Gastrocnemius medialis (tissue), 4 donors: ENCODE measurements around the gene ERC1. TPM values are rescaled to one million over a fixed set of nuclear protein-coding genes. Genes with fewer than 3 reads are reported as not detected.

Experiments
- ATAC-seq, 2 donors: fragments of 150-250 bp; one replicate each; pipeline ENCODE4 v1.9.1; 2016
- DNase-seq, 2 donors: peaks; one replicate each; pipeline ENCODE4 v3.0.0-alpha.2; 2019
- H3K27ac ChIP-seq, 4 donors: fragments of 200-600 bp; sonication (generic); 1 replicate in 1 of 4; 2 replicates in 3 of 4; pipeline ENCODE4 v1.5.1; 2016 to 2018; ENCODE audit warnings: mild to moderate bottlenecking in 2 of 4, moderate library complexity in 1 of 4
- H3K27me3 ChIP-seq, 3 donors: fragments of 200-600 bp; sonication (generic) in 2 of 3; 1 replicate in 1 of 3; 2 replicates in 2 of 3; pipeline versions ENCODE4 v1.5.1 to v1.6.0; 2016 to 2019; ENCODE audit warnings: mild to moderate bottlenecking in 1 of 3, moderate library complexity in 1 of 3
- H3K36me3 ChIP-seq, 2 donors: fragments of 200-600 bp; sonication (generic) in 1 of 2; one replicate each; pipeline ENCODE4 v1.5.1; 2017 to 2018
- H3K4me1 ChIP-seq, 2 donors: fragments of 200-600 bp; sonication (generic) in 1 of 2; one replicate each; pipeline ENCODE4 v1.5.1; 2016 to 2017; ENCODE audit warnings: mild to moderate bottlenecking in 2 of 2
- H3K4me3 ChIP-seq, 4 donors: fragments of 200-600 bp; sonication (generic) in 3 of 4; 1 replicate in 1 of 4; 2 replicates in 3 of 4; pipeline ENCODE4 v1.5.1; 2016 to 2019; ENCODE audit warnings: mild to moderate bottlenecking in 2 of 4
- H3K9me3 ChIP-seq, 3 donors: fragments of 200-600 bp; sonication (generic) in 2 of 3; 1 replicate in 1 of 3; 2 replicates in 2 of 3; pipeline ENCODE4 v1.5.1; 2016 to 2019
- POLR2A ChIP-seq, 2 donors: fragments of 450-650 bp; IDR thresholded peaks; one replicate each; pipeline ENCODE4 v1.6.1; 2017; ENCODE audit warnings: antibody characterized with exemption in 2 of 2, mild to moderate bottlenecking in 2 of 2, moderate library complexity in 2 of 2
- in situ Hi-C, 4 donors: fragments of 200-750 bp; cut with MboI; loops; one replicate each; pipeline versions ENCODE4 v1.15.0 to v1.8.0; 2017; ENCODE audit warnings: low sequenced_read_pairs in 4 of 4
- intact Hi-C: fragments of 100-400 bp; cut with DNase I; formaldehyde crosslinking; loops from one replicate; pipeline ENCODE4 v1.15.1; 2023; ENCODE audit warnings: low total_unique reads
- total RNA-seq, 4 donors: library from RNA; depleted of rRNA; stranded (reverse); fragments of >200 nt; gene quantifications; one replicate each; pipeline versions ENCODE4 v1.1.0 to v1.2.3, GENCODE V29; 2016
- TF ChIP-seq, protein P1 (sequence below), 5 experiments: fragments of 450-650 bp in 3 of 5; fragments of 200-600 bp in 2 of 5; sonication (generic) in 2 of 5; IDR thresholded peaks in 4 of 5; conservative IDR thresholded peaks in 1 of 5; 1 replicate in 4 of 5; 2 replicates in 1 of 5; pipeline ENCODE4 v1.5.1; 2016 to 2019; ENCODE audit warnings: antibody characterized with exemption in 5 of 5, mild to moderate bottlenecking in 3 of 5, moderate library complexity in 3 of 5

ERC1 gene
- total RNA-seq, 4 donors from 2014 or later: 20.3 to 39.1 (median 23.5) TPM

DNA sequence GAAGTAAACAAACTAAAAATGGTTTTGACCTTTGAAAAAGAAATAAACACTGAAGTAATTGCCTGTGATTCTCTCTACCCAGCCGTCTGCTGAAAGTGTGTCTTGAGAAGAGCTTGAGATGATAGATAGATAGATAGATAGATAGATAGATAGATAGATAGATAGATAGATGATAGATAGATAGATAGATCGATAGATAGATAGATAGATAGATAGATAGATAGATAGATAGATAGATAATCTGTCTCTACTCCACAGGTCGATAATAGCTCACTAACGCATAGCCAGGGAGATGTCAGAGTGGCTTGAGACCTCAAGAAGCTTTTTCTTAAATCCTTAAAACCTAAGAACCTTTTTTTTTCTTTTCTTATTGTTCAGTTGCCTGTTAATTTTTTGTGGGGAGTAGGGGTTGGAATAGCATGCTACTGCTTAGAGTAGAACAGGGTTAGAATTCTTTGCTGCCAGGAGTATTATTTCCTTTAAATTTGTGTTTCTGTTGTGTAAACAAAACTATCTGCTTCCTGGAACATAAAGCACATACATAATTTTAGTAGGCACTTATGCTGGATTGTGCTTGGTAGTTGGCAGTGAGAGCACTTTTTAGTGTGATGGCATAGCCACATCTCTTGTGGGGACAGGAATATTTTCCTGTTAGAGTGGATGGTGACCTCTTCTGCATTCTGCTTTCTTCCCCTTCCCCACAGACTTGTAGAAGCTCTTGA lies 433.8 kb downstream of the ERC1 start:
- no peak for DNase-seq
- Histone ChIP-seq H3K27ac (no peak overlapping the region), H3K4me3 (no peak overlapping the region), H3K36me3 (no peaks in the 10 kb centered on the region), H3K9me3 (no peaks in the 10 kb centered on the region), H3K27me3 (no peaks in the 10 kb centered on the region), H3K4me1 (peaks cover 0 to 7% of the 10 kb centered on the region in 2 donors)
- no peak for TF ChIP-seq POLR2A (IDR thresholded peaks at IDR 0.05)
- TF ChIP-seq, protein P1, sequence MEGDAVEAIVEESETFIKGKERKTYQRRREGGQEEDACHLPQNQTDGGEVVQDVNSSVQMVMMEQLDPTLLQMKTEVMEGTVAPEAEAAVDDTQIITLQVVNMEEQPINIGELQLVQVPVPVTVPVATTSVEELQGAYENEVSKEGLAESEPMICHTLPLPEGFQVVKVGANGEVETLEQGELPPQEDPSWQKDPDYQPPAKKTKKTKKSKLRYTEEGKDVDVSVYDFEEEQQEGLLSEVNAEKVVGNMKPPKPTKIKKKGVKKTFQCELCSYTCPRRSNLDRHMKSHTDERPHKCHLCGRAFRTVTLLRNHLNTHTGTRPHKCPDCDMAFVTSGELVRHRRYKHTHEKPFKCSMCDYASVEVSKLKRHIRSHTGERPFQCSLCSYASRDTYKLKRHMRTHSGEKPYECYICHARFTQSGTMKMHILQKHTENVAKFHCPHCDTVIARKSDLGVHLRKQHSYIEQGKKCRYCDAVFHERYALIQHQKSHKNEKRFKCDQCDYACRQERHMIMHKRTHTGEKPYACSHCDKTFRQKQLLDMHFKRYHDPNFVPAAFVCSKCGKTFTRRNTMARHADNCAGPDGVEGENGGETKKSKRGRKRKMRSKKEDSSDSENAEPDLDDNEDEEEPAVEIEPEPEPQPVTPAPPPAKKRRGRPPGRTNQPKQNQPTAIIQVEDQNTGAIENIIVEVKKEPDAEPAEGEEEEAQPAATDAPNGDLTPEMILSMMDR (IDR thresholded peaks at IDR 0.05 in 4 of 5, conservative IDR thresholded peaks at IDR 0.05 in 1 of 5): no peak
- no peak for ATAC-seq
- in situ Hi-C loops: no loop called here
- intact Hi-C loops: no loop called here

DNA sequence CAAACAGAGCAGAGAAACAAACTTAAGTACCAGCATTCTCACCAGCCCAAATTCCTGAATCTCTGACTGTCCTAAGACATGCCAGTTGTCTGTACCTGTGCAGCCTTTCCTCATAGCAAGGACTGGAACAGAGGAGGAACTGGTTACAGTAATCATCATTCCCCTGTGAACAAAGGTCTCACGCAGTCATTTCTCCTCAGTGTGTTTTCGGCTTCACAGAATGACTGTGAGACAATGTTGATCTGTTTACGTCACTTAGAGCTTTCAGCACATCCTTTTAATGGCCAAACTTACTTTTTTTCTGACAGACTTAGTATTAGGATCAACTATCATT lies 434.3 kb downstream of the ERC1 start:
- Histone ChIP-seq H3K4me1 (peaks cover 0 to 7% of the 10 kb centered on the region in 2 donors), H3K27ac (no peak overlapping the region), H3K9me3 (no peaks in the 10 kb centered on the region), H3K27me3 (no peaks in the 10 kb centered on the region), H3K4me3 (no peak overlapping the region), H3K36me3 (no peaks in the 10 kb centered on the region)
- DNase-seq (no peak), ATAC-seq (no peak)
- intact Hi-C loops (no loop called here), in situ Hi-C loops (no loop called here)
- TF ChIP-seq, protein P1 (IDR thresholded peaks at IDR 0.05 in 4 of 5, conservative IDR thresholded peaks at IDR 0.05 in 1 of 5): no peak
- TF ChIP-seq POLR2A (IDR thresholded peaks at IDR 0.05): no peak

GRCh38 chr12:1428671-1429070 lies 437.6 kb downstream of the ERC1 start:
- intact Hi-C loops (no loop called here), in situ Hi-C loops (no loop called here)
- no peak overlapping the region for H3K27ac ChIP-seq
- TF ChIP-seq, protein P1 (IDR thresholded peaks at IDR 0.05 in 4 of 5, conservative IDR thresholded peaks at IDR 0.05 in 1 of 5): no peak
- no peak for TF ChIP-seq POLR2A (IDR thresholded peaks at IDR 0.05)
- peaks cover 0 to 7% of the 10 kb centered on the region in 2 donors for H3K4me1 ChIP-seq
- no peaks in the 10 kb centered on the region for H3K9me3 ChIP-seq
- no peak overlapping the region for H3K4me3 ChIP-seq
- no peak for DNase-seq
- no peaks in the 10 kb centered on the region for H3K27me3 ChIP-seq
- no peak for ATAC-seq
- H3K36me3 ChIP-seq: no peaks in the 10 kb centered on the region

DNA sequence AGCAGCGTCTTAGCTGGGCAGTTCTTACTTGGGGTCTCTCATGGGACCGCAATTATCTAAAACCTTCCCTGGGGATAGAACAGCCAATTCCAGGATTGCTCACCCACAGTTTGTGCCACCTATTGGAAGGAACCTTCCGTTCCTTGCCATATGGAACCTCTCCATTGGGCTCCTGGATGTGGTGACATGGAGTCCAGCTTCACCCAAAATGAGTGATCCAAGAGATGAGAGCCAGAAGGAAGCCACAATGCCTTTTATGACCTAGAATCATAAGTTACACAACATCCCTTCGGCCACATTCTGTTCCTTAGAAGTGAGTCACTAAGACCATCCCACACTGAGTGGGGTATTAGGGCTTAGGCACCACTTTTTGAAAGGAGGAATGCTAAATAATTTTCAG lies 439.0 kb downstream of the ERC1 start:
- no peak for TF ChIP-seq POLR2A (IDR thresholded peaks at IDR 0.05)
- TF ChIP-seq, protein P1 (IDR thresholded peaks at IDR 0.05 in 4 of 5, conservative IDR thresholded peaks at IDR 0.05 in 1 of 5): no peak
- in situ Hi-C loops (no loop called here), intact Hi-C loops (no loop called here)
- Histone ChIP-seq H3K9me3 (no peaks in the 10 kb centered on the region), H3K4me3 (no peak overlapping the region), H3K27ac (no peak overlapping the region), H3K36me3 (no peaks in the 10 kb centered on the region), H3K27me3 (no peaks in the 10 kb centered on the region), H3K4me1 (no peaks in the 10 kb centered on the region)
- ATAC-seq (peak; percentile 73 to 82), DNase-seq (peak in 1 of 2 donors; percentile 13)
